Right ventricle myocardium superior (tissue), 1 donor: Measurements from ENCODE around the gene SUGP1. TPM values are rescaled to one million over a fixed set of nuclear protein-coding genes. Genes with fewer than 3 reads are reported as not detected.
A peak's percentile ranks its signal among the peaks of the same experiment; 100 is the strongest.

ENCODE experiments used
- ATAC-seq: fragments of 200-7000 bp; cut with Tn5 transposase; one replicate; pipeline ENCODE4 v1.9.1; 2020; ENCODE audit warnings: mild to moderate bottlenecking; ENCODE audit not compliant: poor library complexity
- DNase-seq: peaks from one replicate; pipeline ENCODE4 v3.0.0-alpha.2; 2020
- intact Hi-C: fragments of 100-400 bp; cut with DNase I; formaldehyde crosslinking; loops from one replicate; pipeline ENCODE4 v1.11.2; 2022
- total RNA-seq: library from RNA; stranded (reverse); fragmentation: NEBNext Ultra II Directional; extraction: Animal tissue kit (Norgen Biotek cat#: 25700); gene quantifications from one replicate; pipeline ENCODE4 v1.2.1, GENCODE V29; 2021
- donor health status: DM: no; HTN: yes; CAD: no; lungs with severe emphysema.

The SUGP1 gene
- total RNA-seq, 1 donor from 2014 or later, result 37.2 TPM

DNA sequence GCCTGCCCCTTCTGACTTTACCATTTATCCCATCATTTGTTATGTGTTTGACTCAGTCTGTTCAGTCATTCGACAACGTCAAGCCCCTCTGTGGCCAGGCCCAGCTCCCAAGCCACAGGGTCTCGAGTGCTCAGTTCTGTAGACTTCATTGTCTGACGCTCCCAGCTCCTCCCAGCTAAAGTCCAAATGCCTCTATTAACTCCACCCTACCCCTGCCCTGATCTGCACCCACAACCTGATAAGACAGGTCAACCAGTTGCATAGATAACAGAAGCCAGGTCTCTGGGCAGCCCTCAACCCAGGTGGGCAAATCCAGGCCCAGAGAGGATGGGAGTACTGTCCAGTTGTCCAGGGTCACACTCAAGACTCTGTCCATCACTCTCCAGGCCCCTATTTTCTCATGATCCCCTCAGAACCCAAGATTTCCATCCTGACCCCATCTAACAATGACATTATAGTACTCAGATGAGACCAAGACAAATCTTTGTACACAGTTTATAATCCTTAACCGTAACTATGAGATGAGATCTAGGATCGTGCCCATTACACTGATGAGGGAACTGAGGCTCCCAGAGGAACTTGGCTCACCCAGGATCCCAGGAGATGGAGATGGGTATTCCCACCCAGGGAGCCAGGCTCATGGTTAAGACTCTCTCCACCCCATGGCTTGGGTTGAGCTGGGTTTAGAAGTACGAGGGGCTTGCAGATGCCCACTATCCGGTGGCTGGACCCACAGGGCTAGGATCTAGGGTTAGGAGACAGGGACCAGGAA, 48.3 kb downstream of the SUGP1 start:
- ATAC-seq (no peak), DNase-seq (no peak)
- intact Hi-C loops, result no loop called here

DNA sequence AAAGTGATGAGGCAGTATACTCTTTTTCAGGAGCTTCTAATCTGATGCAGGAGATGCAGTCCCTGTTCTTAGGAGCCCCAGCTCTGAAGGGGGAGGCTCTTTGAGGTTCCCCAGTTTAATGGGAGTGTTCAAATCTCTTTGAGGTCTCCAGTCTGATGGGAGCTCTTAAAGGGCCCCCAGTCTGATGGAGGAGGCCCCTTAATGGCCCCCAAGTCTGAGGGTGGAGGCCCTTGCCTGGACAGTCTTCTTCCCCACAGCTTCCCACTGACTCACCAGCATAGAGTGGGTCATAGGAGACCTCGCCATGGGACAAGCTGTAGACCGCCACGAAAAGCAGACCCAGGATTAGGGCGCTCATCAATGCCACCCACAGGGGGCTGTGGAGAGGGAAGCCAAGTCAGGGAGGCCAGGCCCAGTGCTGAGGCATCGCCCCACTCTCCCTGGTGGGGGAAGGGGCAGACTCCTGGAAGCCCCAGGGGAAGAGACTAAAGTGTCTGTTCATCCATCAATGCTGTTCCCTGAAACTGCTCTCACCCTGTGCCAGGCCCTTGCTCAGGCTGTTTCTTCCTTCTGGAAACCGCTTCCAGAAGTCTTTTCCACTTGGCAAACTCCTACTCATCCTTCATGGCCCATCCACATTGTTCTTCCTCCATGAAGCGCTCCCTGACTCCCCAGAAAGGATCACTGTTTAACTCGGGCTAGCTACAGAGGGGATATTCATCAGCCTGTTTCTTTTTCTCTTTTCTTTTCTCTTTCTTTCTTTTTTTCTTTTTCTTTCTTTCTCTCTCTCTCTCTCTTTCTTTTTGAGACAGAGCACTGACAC, 49.3 kb downstream of the SUGP1 start:
- DNase-seq (no peak), ATAC-seq (no peak)
- intact Hi-C loops, result no loop called here

DNA sequence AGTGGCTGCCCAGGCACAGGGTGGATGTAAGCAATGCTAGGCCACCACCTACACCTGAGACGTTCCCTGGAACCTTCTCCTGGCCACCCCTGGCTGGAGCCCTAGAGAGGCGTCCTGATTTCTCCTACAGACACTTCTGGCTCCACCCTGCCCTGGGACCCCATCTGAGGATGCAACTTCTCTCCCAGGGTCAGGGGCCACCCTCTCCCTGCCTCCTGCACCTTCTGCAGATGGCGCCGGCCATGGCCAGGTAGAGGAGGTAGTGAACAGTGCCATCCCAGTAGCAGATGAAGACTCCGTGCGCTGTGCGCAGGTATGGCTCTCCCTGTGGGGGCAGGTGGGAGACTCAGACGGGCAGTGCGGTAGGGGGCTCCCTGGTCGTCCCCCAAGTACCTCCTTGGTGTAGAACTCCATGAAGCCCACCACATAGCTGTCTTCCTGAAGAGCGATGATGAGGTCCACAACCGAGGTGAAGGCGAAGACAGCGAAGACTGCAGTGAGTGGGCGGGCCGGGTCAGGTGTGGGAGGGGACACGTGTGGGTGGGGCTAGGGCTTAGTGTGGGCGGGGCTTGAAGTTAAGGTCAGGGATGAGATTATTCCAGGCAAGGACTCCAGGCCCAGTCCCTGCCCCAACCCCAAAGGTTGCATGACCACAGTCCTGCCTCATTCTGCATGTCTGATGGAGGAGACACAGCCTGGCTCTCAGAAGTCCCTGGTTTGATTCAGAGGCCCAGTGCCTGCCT, 50.2 kb downstream of the SUGP1 start:
- no peak for ATAC-seq
- intact Hi-C loops, result no loop called here
- DNase-seq, result no peak

DNA sequence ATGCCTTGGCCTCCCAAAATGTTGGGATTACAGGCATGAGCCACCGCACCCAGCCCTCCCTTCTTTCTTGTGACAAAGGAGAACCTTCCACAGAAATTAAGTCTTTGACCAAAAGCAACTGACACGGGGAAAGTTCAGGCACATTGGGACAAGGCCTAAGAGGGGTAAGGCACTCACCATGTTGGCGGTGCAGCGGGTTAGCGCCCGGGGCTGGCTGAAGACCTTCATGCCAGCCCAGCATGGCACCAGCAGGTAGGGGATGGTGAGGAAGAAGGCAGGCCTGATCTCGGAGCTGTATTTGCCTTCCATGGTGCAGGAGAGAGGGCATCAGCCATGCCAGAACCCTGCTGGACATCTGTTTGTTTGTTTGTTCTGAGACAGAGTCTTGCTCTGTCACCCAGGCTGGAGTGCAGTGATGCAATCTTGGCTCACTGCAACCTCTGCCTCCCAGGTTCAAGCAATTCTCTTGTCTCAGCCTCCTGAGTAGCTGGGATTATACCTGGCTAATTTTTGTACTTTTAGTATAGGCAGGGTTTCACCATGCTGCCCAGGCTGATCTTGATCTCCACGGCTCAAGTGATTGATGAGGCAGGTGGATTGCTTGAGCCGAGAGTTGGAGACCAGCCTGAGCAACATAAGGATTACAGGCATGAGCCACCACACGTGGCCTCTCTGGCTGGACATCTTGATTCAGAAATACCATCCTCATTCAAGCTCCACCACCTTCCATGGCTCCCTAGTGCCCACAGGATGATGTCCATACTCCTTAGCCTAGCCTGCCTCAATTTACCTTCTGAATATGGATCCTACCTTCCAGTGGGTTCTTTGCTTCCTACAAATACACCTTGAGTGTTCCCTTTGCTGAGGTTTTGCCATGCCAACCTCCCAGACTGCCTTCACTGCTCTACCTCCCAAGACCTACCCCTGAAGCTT, 51.6 kb downstream of the SUGP1 start:
- ATAC-seq (no peak), DNase-seq (no peak)
- intact Hi-C loops, result no loop called here

DNA sequence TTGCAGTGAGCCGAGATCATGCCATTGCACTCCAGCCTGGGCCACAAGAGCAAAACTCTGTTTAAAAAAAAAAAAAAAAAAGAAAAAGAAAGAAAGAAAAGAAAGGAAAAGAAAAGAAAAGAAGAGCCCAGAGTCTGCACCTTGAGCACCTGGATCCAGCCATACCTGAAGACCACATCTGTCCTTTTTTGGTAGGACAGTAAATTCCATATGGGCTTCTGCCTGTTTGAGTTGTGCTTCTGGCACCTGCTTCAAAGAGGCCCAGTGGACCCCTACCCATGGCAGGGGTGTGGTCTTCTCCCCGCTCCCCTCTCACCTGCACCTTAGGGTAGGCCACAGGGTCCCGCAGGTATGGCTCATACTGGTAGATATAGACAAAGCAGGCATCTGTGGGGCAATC, 53.0 kb downstream of the SUGP1 start:
- intact Hi-C loops, result no loop called here
- DNase-seq (no peak), ATAC-seq (no peak)

DNA sequence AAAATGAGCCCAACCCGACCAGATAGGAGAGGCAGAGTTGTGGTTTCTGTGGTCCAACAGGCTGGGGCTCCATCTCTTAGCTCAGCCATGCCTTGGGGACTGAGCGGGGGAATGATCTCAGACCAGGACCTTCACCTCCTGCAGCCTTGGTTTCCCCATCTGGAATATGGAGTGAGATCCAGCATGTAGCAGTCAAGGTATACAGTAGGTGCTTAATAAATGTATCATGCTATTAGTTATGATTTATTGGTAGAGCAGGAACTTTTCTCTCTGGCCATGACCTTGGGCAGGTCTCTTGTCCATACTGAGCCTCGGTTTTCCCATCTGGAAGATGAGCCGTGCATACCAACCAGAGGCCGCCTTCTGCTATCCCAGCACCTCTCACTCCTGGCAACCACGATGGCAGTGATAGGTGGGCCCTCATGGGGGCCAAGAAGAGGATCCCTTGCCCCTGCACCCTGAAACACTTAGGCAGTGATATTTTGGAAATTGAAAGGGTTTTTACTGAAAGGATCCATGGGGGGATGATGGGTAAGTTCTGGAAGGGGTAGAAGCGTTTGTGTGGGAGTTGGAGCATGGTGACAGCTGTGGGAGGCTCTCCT, 56.3 kb downstream of the SUGP1 start:
- intact Hi-C loops, result no loop called here

DNA sequence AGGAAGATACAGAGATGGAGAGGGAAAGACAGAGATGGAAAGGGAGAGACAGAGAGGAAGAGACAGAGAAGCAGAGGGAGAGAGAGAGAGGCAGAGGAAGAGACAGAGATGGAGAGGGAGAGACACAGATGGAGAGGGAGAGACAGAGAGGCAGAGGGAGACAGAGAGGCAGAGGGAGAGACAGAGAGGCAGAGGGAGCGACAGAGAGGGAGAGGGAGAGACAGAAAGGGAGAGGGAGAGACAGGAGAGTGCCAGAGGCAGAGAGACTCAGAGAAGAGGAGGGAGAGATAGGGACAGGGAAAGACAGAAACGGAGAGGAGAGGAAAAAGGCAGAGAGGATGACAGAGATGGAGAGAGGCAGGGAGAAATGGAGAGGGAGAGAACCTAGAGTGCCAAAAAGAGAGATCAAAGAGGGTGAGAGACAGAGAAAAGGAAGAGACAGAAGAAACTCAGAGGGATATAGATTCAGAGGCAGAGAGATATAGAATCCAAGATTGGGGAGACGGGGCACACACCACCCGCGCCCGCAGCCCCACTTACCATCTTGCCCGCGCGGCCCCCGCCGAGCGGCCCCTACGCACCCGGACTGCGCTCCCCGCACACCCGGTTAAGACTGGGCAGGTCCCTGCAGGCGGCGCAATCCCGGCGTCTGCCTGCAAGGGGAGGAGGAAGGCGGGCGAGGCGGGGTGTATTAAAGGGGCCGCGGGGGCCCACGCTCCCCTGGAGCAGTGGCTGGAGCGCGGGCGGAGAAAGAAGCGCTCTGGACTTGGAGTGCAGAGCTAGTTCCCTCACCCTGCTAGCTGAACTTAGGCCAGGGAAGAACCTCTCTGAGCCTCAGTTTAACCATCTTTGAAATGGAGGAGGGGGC, 57.9 kb downstream of the SUGP1 start:
- DNase-seq, result peak; percentile 23
- intact Hi-C loops, result no loop called here
- no peak for ATAC-seq

More for the DNA sequence above, 56.3 kb downstream of the SUGP1 start:
- ATAC-seq, result no peak
- DNase-seq, result peak; percentile 13

DNA sequence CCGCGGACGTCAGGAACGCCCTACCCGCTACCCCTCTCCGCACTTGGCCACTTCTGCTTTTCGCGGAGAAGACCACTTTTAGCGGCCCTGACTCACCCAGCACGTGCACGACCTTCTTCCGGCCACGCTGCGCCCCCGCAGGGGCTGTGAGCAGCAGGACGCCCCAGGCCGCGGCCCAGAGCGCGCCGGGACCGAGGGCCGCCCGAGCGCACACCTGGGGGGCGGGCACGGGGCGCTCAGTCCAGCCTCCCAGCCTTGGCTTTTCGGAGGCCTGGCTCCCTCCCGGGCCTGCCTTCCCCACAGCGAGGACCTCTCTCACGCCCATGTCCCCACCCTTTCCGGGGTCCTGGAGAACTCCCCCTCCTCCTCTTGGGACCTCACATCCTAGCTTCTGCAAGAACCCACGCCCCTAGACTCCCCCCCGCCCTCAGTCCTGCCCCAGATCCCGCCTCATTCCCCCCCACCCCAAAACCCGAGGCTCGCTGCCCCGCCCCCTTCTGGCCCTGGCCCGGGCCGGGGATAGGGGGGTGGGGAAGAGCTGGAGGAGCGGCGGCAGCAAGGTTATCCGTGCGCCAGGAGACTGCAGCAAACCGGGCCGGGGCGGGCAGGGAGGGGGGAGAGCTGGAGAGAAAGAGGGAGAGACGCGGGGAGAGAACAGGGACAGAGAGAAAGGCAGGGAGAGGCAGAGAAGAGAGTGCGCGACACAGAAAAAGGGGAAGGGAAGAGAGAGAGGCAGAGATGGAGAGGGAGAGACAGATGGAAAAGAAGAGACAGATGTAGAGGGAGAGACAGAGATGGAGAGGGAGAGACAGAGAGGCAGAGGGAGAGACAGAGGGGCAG, 58.7 kb downstream of the SUGP1 start:
- intact Hi-C loops, result no loop called here
- DNase-seq (peak; percentile 26), ATAC-seq (no peak)

DNA sequence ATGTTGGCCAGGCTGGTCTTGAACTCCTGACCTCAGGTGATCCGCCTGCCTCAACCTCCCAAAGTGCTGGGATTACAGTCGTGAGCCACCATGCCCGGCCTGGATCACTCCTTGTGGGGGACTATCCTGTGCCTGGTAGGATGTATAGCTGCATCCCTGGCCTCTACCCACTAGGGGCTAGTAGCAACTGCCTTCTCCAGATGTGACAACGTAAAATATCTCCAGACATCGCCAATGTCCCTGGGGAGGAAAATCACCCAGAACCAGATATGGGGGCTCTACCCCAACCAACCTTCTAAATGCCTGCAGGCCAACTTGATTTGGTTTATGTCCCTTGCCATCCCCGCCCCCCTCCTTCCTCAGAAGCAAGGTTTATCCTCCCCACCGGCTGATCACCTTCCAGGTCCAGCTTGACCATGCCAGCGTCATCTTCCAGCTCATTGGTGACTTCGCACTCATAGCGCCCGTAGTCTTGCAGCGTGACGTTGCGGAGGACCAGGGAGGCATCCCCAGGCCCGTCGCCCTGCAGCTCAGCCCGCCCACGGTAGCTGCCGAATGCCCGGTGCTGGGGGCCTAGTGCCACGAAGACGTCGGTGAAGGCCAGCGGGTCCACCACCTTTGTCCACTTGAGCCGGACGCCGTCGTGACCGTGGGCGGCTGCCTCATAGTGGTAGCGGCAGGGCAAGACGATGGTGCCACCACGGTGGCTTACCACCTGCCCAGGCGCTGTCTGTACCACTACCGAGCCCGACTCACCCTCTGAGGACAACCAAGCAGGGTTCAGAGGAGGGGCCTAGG, 59.7 kb downstream of the SUGP1 start:
- intact Hi-C loops, result no loop called here
- ATAC-seq (no peak), DNase-seq (peak; percentile 24)

DNA sequence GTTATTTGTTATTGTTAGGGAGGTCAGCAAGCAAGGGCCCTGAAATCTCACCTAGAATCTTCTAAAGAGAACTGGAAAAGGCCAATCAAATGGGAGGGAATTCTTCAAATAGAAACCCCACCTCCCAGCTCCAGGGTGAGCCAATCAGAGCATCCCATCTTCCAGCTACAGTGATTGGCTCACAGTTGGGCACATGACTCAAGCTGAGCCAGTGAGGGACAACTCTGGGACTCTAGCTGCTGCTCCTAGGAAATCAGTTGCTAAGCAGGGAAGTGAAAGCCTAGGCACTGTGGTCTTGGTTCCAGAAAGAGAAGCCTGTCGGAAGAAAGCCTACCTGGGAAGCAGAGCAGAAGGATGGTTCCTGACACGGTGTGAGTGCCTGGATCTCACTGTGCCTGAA, 60.6 kb downstream of the SUGP1 start:
- DNase-seq, result no peak
- ATAC-seq, result no peak
- intact Hi-C loops, result no loop called here

DNA sequence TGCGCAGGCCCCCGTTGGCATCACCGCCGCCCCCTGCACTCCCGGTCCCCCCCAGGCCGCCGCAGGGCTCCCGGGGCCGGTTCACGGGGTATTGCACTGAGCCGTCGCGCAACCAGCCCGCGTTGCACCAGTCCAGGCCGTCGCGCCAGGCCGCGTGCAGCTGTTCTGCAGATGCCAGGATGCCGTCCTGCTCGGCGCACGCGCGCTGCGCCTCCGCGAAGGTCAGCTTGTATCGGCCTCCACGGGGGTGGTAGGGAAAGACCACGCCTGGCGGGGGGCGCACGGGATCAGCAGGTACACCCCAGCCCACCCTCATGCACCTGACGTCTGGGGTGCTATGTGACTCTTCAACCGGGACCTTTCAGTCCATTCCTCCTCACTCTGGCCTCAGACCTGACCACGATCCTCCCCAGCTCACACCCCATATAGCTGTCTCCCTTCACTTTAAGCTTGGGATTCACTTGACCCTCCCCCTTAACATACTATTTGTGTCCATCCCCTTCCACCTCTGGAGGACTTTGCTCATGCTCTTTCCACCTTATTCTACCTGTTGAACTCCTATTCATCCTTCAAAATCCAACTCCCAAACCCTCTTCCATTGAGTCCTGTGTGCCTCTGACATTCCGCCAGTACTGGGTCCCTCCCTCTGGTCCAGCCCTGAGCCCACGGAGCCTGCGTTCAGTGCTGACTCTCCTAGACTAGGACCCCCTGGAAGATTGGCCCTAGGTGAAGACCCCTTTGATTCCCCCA, 61.5 kb downstream of the SUGP1 start:
- DNase-seq, result peak; percentile 30
- intact Hi-C loops, result no loop called here
- no peak for ATAC-seq

DNA sequence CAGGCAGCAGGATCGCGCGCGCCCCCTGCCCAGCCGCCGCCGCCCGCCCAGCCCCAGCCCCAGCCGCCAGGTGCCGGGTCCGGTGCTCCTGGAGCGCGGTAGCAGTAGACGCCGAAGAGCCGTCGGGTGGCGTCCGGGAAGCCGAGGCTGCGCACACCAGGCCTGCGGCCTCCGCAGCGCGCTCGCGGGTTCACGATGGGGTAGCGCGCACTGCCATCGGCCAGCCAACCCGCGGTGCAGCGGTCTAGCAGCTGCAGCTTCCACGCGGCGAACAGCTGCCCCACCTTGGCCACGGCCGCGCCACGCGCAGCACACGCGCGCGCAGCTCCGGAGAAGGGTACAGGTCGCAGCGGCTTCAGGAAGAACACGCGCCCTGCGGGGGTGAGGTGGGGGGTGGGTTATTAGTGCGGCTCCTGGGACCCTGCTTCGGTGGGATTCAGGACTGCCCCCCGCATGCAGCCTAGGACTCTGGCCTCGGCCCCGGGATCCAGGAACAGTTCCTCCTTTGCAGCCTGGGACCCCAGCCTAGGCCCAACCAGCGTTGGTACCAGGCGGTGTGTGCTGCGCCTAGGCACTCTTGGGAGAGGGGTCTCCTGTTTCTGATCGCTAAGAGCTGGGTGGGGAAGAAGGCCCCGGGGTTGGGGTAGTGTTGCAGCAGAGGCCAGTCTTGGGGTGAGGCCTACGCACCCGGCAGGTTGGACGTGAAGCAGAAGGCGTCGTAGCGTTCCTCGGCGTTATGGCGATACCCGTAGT, 62.3 kb downstream of the SUGP1 start:
- DNase-seq, result peak; percentile 23
- intact Hi-C loops, result no loop called here
- ATAC-seq, result no peak

DNA sequence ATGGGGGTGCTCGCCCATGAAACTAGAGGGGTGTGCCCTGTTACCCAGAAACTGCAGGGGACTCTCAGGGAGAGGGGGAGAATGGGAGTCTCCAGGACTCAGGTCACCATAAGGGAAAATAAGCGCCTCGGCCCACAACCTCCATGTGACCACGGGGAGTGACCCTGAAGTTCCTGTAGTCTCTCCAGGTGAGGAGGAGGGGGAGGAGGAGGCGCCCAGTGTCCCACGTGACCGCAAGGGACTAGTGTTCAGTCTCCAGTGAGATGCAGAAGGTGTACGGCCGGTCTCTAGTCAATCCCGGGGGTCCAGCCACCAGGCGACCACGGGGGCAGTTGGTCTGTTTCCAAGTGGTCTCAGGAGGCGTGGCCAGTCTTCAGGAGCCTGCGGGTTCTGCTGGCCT, 63.2 kb downstream of the SUGP1 start:
- no peak for ATAC-seq

More for the DNA sequence above, 63.2 kb downstream of the SUGP1 start:
- peak; percentile 33 for DNase-seq
- intact Hi-C loops, result no loop called here
